ENCODE measurements around the gene RASGRF1.
"Not testable (repeated sequence)": the region's sequence is repeated elsewhere in the genome, so short reads cannot be mapped to it uniquely, and the experiment has no call there.

RASGRF1 gene

GRCh38 chr15:78931439-78932257, 158.9 kb downstream of the RASGRF1 start:
- no peak for DNase-seq (ENCODE audit: low read depth in 2 of 2)

GRCh38 chr15:78930577-78931388, 159.8 kb downstream of the RASGRF1 start:
- DNase-seq (ENCODE audit: low read depth in 2 of 2): no peak

DNA sequence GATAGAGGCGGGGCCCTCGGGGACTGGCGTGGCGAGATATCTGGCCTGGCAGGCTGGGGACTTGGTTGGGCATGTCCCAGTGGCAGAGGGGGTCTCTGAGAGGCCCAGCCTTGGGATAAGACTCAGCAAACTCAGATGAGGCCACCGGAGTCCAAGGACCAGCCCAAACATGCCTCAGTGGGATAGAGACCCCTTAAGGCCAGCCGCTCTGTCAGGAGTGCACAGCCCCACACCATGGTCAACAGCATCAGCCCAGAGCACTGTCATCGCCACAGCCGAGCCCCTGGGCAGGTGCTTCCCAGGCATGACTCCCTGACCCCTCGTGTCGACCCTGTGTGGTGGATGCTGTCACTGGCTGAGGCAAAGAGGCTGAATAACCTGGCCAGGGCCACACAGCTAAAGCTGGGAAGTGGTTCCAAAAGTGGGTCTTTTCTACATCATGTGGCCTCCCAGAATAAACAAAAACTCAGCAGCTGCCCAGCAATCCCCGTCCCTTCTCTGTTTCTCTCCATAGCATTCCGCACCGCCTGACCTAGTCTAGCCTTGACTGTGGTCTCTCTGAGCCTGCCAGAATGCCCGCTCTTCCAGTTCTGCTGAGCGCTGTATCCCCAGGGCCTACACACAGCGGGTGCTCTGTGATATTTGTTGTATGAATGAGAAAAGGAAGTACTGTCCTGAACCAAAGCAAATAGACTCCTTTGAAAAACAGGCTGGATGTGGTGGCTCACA, 160.9 kb downstream of the RASGRF1 start:
- no peak for DNase-seq (ENCODE audit: low read depth in 2 of 2)

DNA sequence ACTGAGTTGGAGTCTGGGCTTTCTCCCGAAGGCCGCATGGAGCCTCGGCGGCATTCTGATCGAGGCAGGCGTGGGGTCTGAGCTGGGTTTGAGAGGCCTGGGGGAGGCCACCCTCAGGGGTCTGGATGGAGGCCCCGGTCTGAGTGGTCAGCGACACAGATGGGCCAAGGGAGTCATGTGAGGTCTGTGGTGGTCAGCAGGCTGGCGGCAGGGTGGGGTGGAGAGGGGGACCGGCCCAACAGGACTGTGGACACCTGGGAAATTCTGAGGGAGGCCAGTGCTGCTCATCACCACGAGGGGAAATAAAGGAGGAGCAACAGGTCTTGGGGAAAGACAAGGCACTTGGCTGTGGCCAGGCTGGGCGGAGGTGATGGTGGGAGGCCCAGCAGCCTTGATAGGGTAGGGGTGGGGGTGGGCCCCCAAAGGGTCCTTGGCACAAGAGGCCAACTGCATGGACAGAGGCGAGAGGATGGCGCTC, 161.9 kb downstream of the RASGRF1 start:
- DNase-seq (ENCODE audit: low read depth in 2 of 2): no peak

DNA sequence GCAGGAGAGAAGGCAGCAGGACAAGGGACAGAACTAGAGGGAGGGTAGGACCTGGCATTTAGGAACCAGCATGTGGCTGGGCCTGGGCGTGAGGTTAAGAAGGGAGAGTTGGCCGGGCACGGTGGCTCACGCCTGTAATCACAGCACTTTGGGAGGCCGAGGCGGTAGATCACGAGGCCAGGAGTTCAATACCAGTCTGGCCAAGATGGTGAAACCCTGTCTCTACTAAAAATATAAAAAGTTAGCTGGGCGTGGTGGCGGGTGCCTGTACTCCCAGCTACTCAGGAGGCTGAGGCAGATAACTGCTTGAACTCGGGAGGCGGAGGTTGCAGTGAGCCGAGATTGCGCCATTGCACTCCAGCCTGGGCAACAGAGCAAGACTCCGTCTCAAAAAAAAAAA, 162.4 kb downstream of the RASGRF1 start:
- DNase-seq (ENCODE audit: low read depth in 2 of 2): not testable (repeated sequence)

GRCh38 chr15:78927077-78927790, 163.3 kb downstream of the RASGRF1 start:
- DNase-seq (ENCODE audit: low read depth in 2 of 2): no peak

DNA sequence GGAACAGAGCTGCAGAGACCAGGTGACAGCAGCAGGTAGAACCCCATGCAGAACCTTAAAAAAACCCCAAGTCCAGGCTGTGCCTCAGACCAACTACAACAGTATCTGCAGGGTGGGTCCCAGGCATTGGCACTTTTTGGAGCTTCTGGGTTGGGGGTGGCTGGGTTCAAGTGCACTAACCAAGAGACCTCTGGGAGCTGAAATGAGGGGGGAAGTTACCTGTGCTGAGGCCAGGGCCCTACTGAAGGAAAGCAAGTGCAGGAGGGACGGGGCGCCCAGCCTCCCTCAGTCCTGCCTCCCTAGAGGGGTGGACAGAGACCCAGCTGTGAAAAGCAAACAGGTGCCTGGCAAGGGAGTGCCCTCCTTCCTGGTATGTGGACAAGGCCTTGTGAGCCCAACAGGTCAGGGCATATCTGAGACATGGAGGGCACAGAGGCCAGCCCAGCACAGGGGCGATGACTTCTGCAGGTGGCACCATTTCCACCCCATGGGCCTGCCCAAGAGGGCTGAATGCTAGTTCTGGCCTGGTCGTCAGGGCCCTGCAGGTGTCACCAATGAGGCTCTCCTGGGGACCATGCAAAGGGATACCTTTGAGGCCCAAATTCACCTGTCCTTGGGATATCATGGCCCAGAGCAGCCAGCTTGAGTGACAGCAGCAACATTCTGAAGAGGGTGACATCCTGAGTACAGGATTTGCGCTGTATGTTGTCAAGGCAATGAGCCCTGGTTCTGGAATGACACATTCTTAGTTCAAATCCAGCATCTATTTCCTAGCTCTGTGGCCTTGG, 164.4 kb downstream of the RASGRF1 start:
- no peak for DNase-seq (ENCODE audit: low read depth in 2 of 2)

DNA sequence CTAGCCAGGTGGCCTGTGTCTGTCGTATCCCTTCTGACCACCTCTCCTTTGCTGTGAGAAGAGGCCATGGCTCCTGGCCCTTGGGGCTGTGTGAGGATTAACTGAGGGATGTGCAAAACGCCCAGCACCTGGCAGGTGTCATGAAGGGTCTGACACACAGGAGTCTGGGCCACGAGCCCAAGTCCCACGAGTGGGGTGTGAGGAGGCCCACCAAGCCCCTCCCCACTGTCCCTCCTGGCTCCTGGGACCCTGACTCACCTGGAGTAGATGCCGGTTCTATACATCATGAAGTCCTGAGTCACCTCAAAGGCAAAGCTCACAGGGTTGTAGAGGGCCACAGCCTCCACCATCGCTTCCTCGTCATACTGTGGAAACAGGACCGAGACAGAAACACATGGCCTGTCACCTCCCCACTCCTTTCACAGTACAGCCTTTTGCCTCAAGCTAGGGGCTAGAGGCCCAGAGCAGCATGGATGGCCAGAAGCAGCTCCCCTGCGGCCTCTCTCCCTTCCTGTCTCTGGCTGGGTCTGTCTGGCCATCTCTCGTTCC, 165.4 kb downstream of the RASGRF1 start:
- DNase-seq (ENCODE audit: low read depth in 2 of 2): no peak

GRCh38 chr15:78923480-78924360, 166.9 kb downstream of the RASGRF1 start:
- DNase-seq (ENCODE audit: low read depth in 2 of 2): no peak

DNA sequence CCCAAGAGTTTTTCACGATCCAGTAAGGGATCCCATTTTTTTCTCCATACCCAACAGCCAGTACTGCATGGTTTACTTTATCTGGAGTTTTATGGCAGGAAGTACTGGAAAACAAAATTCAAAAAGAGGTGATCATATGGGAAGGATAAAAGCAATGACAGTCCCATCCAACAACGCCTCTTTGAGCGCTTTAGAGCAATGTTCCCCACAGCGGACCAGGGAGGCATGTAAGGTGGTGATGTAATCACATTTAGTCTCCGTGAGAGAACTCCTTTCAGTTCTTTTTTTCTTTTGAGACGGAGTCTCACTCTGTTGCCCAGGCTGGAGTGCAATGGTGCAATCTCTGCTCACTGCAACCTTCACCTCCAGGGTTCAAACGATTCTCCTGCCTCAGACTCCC, 167.6 kb downstream of the RASGRF1 start:
- DNase-seq (ENCODE audit: low read depth in 2 of 2): no peak

DNA sequence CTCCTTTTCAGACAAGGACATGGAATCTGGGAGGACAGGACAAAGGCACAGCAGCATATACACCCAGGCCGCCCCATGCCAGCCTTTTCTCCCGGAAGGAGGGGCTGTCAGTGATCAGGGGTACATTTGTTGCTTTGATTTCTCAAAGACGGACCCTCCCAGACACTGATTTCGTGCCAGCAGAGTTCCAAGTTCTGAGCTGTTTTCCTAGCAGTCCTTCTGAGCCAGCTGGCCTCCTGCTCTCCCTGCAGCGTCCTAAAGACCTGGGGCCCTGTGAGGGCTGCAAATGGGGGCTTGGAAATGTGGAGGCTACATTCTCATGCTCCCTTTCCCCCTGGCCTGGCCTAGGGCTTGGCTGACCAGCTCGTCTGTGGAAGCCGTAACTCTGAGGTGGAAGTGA, 168.1 kb downstream of the RASGRF1 start:
- DNase-seq (ENCODE audit: low read depth in 2 of 2): no peak

GRCh38 chr15:78921940-78922339, 168.6 kb downstream of the RASGRF1 start:
- no peak for DNase-seq (ENCODE audit: low read depth in 2 of 2)

DNA sequence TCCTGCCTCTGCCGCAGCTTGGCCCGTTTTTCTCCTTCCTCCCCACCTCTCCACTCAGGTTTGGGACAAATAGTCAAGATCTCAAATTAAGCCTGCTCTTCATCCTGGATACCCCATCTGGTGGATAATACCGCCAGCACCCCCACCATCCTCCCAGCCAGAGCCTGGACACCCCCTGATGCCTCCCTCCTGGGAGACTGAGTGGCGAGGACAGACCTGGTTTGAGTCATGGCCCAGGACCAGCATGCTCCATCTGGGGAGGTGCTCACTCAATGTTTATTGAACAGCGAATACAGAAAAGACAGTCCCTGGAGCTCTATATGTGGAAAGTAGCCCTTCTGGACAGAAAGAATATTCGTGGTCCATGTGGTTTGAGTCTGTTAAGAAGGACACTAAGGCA, 169.1 kb downstream of the RASGRF1 start:
- DNase-seq (ENCODE audit: low read depth in 2 of 2): no peak

- no peak for DNase-seq (ENCODE audit: low read depth in 2 of 2)
Observed at GRCh38 chr15:78917888-78918287, 172.7 kb downstream of the RASGRF1 start.

- no peak for DNase-seq (ENCODE audit: low read depth in 2 of 2)
Observed at GRCh38 chr15:78916088-78916487, 174.5 kb downstream of the RASGRF1 start.

- no peak for DNase-seq (ENCODE audit: low read depth in 2 of 2)
Observed at GRCh38 chr15:78915341-78916087, 175.1 kb downstream of the RASGRF1 start.

- no peak for DNase-seq (ENCODE audit: low read depth in 2 of 2)
Observed at GRCh38 chr15:78914027-78914764, 176.4 kb downstream of the RASGRF1 start.

GRCh38 chr15:78913012-78913411, 177.6 kb downstream of the RASGRF1 start:
- no peak for DNase-seq (ENCODE audit: low read depth in 2 of 2)
